Osteoblast (primary cell): ENCODE measurements around the gene RBM20. TPM values are rescaled to one million over a fixed set of nuclear protein-coding genes. Genes with fewer than 3 reads are reported as not detected.
A peak's percentile ranks its signal among the peaks of the same experiment; 100 is the strongest.

ENCODE experiments used
- DNase-seq: peaks from one replicate; pipeline ENCODE4 v3.0.0; 2011; ENCODE audit warnings: low spot score, mixed read lengths; ENCODE audit not compliant: insufficient read length; ENCODE audit errors: missing footprints
- H2AFZ ChIP-seq: 2 replicates; pipeline ENCODE4 v1.6.0; 2011; ENCODE audit warnings: mild to moderate bottlenecking, low read length
- H3K27ac ChIP-seq: 2 replicates; pipeline ENCODE4 v1.5.1; 2011; ENCODE audit warnings: mild to moderate bottlenecking, low read depth, low read length, moderate library complexity
- H3K27me3 ChIP-seq: 2 replicates; pipeline ENCODE4 v1.6.0; 2012; ENCODE audit warnings: mild to moderate bottlenecking, control low read depth, inconsistent platforms, low read length, moderate library complexity; ENCODE audit not compliant: insufficient read depth
- H3K36me3 ChIP-seq: 2 replicates; pipeline ENCODE4 v1.5.1; 2011; ENCODE audit warnings: mild to moderate bottlenecking, low read length, control low read depth, moderate library complexity; ENCODE audit not compliant: insufficient read depth
- H3K4me1 ChIP-seq: 2 replicates; pipeline ENCODE4 v1.5.1; 2011; ENCODE audit warnings: mild to moderate bottlenecking, low read length, control low read depth, moderate library complexity; ENCODE audit not compliant: insufficient read depth
- H3K4me2 ChIP-seq: 2 replicates; pipeline ENCODE4 v1.6.0; 2011; ENCODE audit warnings: mild to moderate bottlenecking, low read length; ENCODE audit not compliant: insufficient read depth
- H3K4me3 ChIP-seq: fragments of 200-600 bp; sonication (generic); 3 replicates; pipeline ENCODE4 v1.5.1; 2012; ENCODE audit warnings: mild to moderate bottlenecking, low read length, inconsistent platforms; ENCODE audit not compliant: insufficient read depth
- H3K79me2 ChIP-seq: 2 replicates; pipeline ENCODE4 v1.6.0; 2012; ENCODE audit warnings: mild to moderate bottlenecking, low read length, control low read depth, inconsistent platforms; ENCODE audit not compliant: insufficient read depth
- H3K9me3 ChIP-seq: 2 replicates; pipeline ENCODE4 v1.5.1; 2011; ENCODE audit warnings: low read depth, low read length, control low read depth
- H4K20me1 ChIP-seq: 2 replicates; pipeline ENCODE4 v1.6.0; 2012; ENCODE audit warnings: mild to moderate bottlenecking, low read length, control low read depth; ENCODE audit not compliant: insufficient read depth
- total RNA-seq: library from RNA; depleted of rRNA; stranded (reverse); fragments of >200 nt; gene quantifications from 2 replicates; pipeline ENCODE4 v1.2.3, GENCODE V29; 2012
- TF ChIP-seq, protein P1 (sequence below): IDR thresholded peaks from 2 replicates; pipeline ENCODE4 v1.5.1; 2011; ENCODE audit warnings: mild to moderate bottlenecking, low read depth, low read length, moderate library complexity; ENCODE audit errors: extremely low read depth

Gene RBM20
- total RNA-seq, 1 donor = not detected

GRCh38 chr10:110780704-110781103 is 136.6 kb downstream of the RBM20 start:
- H3K4me1 ChIP-seq = peaks cover 3% of the 10 kb centered on the region

DNA sequence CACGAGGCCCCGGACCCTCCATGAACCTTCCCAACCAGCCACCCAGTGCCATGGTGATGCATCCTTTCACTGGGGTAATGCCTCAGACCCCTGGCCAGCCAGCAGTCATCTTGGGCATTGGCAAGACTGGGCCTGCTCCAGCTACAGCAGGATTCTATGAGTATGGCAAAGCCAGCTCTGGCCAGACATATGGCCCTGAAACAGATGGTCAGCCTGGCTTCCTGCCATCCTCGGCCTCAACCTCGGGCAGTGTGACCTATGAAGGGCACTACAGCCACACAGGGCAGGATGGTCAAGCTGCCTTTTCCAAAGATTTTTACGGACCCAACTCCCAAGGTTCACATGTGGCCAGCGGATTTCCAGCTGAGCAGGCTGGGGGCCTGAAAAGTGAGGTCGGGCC is 137.0 kb downstream of the RBM20 start:
- H3K79me2 ChIP-seq = no peaks in the 10 kb centered on the region
- H3K4me3 ChIP-seq = no peak overlapping the region
- TF ChIP-seq, protein P1, sequence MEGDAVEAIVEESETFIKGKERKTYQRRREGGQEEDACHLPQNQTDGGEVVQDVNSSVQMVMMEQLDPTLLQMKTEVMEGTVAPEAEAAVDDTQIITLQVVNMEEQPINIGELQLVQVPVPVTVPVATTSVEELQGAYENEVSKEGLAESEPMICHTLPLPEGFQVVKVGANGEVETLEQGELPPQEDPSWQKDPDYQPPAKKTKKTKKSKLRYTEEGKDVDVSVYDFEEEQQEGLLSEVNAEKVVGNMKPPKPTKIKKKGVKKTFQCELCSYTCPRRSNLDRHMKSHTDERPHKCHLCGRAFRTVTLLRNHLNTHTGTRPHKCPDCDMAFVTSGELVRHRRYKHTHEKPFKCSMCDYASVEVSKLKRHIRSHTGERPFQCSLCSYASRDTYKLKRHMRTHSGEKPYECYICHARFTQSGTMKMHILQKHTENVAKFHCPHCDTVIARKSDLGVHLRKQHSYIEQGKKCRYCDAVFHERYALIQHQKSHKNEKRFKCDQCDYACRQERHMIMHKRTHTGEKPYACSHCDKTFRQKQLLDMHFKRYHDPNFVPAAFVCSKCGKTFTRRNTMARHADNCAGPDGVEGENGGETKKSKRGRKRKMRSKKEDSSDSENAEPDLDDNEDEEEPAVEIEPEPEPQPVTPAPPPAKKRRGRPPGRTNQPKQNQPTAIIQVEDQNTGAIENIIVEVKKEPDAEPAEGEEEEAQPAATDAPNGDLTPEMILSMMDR = no peak
- DNase-seq = no peak
- peaks cover 3% of the 10 kb centered on the region for H3K4me1 ChIP-seq
- no peaks in the 10 kb centered on the region for H4K20me1 ChIP-seq
- H3K27me3 ChIP-seq = peaks cover 26% of the 10 kb centered on the region
- H3K9me3 ChIP-seq = no peaks in the 10 kb centered on the region
- no peak overlapping the region for H3K27ac ChIP-seq
- H3K4me2 ChIP-seq = no peak overlapping the region
- H2AFZ ChIP-seq = no peak overlapping the region
- H3K36me3 ChIP-seq = no peaks in the 10 kb centered on the region

More at GRCh38 chr10:110780704-110781103, 136.6 kb downstream of the RBM20 start:
- Histone ChIP-seq H3K4me3 (no peak overlapping the region), H2AFZ (no peak overlapping the region), H3K9me3 (no peaks in the 10 kb centered on the region), H3K4me2 (no peak overlapping the region), H3K27me3 (peaks cover 26% of the 10 kb centered on the region), H4K20me1 (no peaks in the 10 kb centered on the region), H3K27ac (no peak overlapping the region), H3K79me2 (no peaks in the 10 kb centered on the region), H3K36me3 (no peaks in the 10 kb centered on the region)
- TF ChIP-seq, protein P1 = no peak
- no peak for DNase-seq

- Histone ChIP-seq H3K79me2 (no peaks in the 10 kb centered on the region), H3K27me3 (peaks cover 19% of the 10 kb centered on the region), H3K4me2 (no peak overlapping the region), H3K9me3 (no peaks in the 10 kb centered on the region), H2AFZ (no peak overlapping the region), H3K4me3 (no peak overlapping the region), H4K20me1 (no peaks in the 10 kb centered on the region), H3K27ac (no peak overlapping the region), H3K4me1 (peaks cover 3% of the 10 kb centered on the region), H3K36me3 (no peaks in the 10 kb centered on the region)
- TF ChIP-seq, protein P1 = no peak
- no peak for DNase-seq
Observed at GRCh38 chr10:110782616-110783015, 138.5 kb downstream of the RBM20 start.

GRCh38 chr10:110783509-110784107 is 139.5 kb downstream of the RBM20 start:
- H3K4me3 ChIP-seq = no peak overlapping the region
- no peaks in the 10 kb centered on the region for H3K79me2 ChIP-seq
- H3K27me3 ChIP-seq = peaks cover 10% of the 10 kb centered on the region
- TF ChIP-seq, protein P1 = no peak
- peak overlapping the region; percentile 47 for H2AFZ ChIP-seq
- H3K4me2 ChIP-seq = no peak overlapping the region
- H3K27ac ChIP-seq = no peak overlapping the region
- peaks cover 3% of the 10 kb centered on the region for H3K4me1 ChIP-seq
- no peaks in the 10 kb centered on the region for H3K36me3 ChIP-seq
- H4K20me1 ChIP-seq = no peaks in the 10 kb centered on the region
- no peak for DNase-seq
- H3K9me3 ChIP-seq = no peaks in the 10 kb centered on the region
